Measurements from ENCODE around the gene PTH2.
A peak's percentile ranks its signal among the peaks of the same experiment; 100 is the strongest.

Gene PTH2

GRCh38 chr19:49423071-49423984 lies at the start of gene PTH2:
PTH2 (minus strand) TSS chr19:49423441; CDS start chr19:49423339, 102 bp downstream.
- no peak within 1 kb of the TSS for H3K4me3 ChIP-seq (ENCODE audit: low read depth, low read length)
- no peak for TF ChIP-seq CTCF (IDR thresholded peaks at IDR 0.05; ENCODE audit: borderline replicate concordance, insufficient read depth, low read depth, low read length)

DNA sequence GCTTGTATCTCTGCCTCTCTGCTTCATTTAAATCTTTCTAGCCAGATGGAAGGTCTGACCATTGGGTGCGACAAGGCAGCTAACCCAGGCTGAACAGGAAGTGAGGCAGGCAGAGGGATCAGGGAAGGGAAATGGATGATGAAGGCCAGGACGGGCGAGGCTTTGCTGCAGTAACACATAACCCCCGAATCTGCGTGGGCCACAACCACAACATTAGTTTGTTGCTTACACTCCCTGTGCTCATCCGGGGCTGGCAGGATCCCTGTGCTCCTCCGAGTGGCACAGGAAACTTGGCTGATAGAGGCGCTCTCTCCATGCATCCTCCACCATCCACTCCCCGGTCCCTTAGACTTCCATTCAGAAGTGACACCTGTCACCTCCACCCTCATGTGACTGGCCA lies 49.7 kb upstream of the PTH2 start:
- no peak for TF ChIP-seq CTCF (IDR thresholded peaks at IDR 0.05; ENCODE audit: borderline replicate concordance, insufficient read depth, low read depth, low read length)
- no peak overlapping the region for H3K4me3 ChIP-seq (ENCODE audit: low read depth, low read length)

DNA sequence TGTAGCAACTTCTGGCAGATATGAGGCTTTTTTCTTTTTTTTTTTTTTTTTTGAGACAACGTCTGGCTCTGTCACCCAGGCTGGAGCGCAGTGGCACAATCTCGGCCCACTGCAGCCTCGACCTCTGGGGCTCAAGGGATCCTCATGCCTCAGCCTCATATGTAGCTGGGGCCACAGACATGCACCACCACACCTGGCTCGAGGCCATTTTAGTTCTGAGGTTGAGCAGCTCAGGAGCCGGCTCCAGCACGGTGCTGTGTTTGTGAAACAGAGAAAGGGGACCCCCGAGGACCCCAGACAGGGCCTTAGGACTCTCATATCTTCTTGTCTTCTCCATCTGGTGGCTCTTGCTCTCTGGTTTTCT lies 47.4 kb upstream of the PTH2 start:
- no peak overlapping the region for H3K4me3 ChIP-seq (ENCODE audit: low read depth, low read length)
- no peak for TF ChIP-seq CTCF (IDR thresholded peaks at IDR 0.05; ENCODE audit: borderline replicate concordance, insufficient read depth, low read depth, low read length)

GRCh38 chr19:49469828-49470614 lies 46.8 kb upstream of the PTH2 start:
- TF ChIP-seq CTCF (IDR thresholded peaks at IDR 0.05; ENCODE audit: borderline replicate concordance, insufficient read depth, low read depth, low read length), result peak; percentile 83
- H3K4me3 ChIP-seq (ENCODE audit: low read depth, low read length), result no peak overlapping the region

DNA sequence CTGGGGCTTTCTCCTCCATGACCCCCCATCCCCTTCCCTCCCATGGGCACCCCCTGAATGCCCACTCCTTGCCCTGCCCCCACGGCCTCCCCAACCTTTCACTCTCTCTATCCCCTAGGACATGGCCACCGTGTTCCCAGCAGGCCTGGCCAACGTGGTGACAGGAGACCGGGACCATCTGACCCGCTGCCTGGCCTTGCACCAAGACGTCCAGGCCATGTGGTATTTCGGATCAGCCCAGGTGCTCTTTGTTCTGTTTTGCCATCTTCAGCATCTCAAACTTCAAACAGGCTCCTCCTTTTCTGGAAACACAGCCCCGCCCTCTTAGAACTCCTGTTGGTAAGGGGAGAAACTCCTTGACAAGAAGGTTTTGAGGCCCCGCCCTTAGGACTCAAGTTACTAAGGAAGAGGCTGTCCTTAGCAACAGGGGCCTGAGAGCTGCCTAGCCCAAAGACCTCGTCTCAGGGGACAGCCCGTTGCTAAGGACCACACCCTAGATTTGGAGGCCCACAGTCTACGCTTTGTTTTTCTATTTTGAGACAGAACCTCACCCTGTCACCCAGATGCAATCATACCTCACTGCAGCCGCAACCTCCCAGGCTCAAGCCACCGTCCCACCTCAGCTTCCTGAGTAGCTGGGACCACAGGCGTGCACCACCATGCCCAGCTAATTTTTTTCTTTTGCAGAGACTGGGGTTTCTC lies 45.7 kb upstream of the PTH2 start:
- H3K4me3 ChIP-seq (ENCODE audit: low read depth, low read length), result no peak overlapping the region
- no peak for TF ChIP-seq CTCF (IDR thresholded peaks at IDR 0.05; ENCODE audit: borderline replicate concordance, insufficient read depth, low read depth, low read length)

DNA sequence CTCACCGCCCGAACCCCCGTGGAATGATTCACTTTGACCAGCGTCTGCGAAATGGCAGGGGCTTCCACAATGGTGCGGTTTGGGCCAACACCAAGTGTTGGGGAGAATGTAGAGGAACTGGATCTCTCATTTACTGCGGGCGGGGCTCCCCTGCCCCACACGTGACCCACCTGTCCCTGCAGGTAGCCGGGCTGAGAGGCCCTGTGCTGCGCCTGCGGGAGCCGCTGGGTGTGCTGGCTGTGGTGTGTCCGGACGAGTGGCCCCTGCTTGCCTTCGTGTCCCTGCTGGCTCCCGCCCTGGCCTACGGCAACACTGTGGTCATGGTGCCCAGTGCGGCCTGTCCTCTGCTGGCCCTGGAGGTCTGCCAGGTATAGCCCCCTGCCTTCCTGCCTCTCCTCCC lies 45.0 kb upstream of the PTH2 start:
- H3K4me3 ChIP-seq (ENCODE audit: low read depth, low read length), result no peak overlapping the region
- no peak for TF ChIP-seq CTCF (IDR thresholded peaks at IDR 0.05; ENCODE audit: borderline replicate concordance, insufficient read depth, low read depth, low read length)

Measured in GM12875 (cell line).